Lung (tissue), 12 donors: ENCODE results near the gene SYT8. TPM values are rescaled to one million over a fixed set of nuclear protein-coding genes. Genes with fewer than 3 reads are reported as not detected.
A peak's percentile ranks its signal among the peaks of the same experiment; 100 is the strongest.

ENCODE experiments used
- ATAC-seq: fragments of 200-7000 bp; cut with Tn5 transposase; one replicate; pipeline ENCODE4 v1.9.1; 2020; ENCODE audit warnings: moderate number of reproducible peaks; ENCODE audit not compliant: insufficient read depth, low FRiP score
- DNase-seq, 3 donors: peaks; one replicate each; pipeline ENCODE4 v3.0.0-alpha.2; 2013 to 2017
- H3K27ac ChIP-seq, 2 donors: one replicate each; pipeline ENCODE4 v1.5.1; 2013; ENCODE audit warnings: mild to moderate bottlenecking in 2 of 2, moderate library complexity in 2 of 2, control low read depth in 1 of 2, inconsistent platforms in 1 of 2, low read depth in 1 of 2, low read length in 1 of 2
- H3K27me3 ChIP-seq, 3 donors: one replicate each; pipeline ENCODE4 v1.5.1; 2013; ENCODE audit warnings: low read length in 2 of 3; ENCODE audit not compliant: control insufficient read depth in 3 of 3, insufficient read depth in 3 of 3
- H3K36me3 ChIP-seq, 4 donors: one replicate each; pipeline ENCODE4 v1.5.1; 2013; ENCODE audit warnings: low read length in 4 of 4, mild to moderate bottlenecking in 1 of 4, moderate library complexity in 1 of 4; ENCODE audit not compliant: control insufficient read depth in 4 of 4, insufficient read depth in 4 of 4
- H3K4me1 ChIP-seq, 5 donors: one replicate each; pipeline ENCODE4 v1.5.1; 2013; ENCODE audit warnings: low read length in 5 of 5, mild to moderate bottlenecking in 2 of 5, moderate library complexity in 1 of 5; ENCODE audit not compliant: control insufficient read depth in 5 of 5, insufficient read depth in 5 of 5
- H3K4me3 ChIP-seq: one replicate; pipeline ENCODE4 v1.5.1; 2013; ENCODE audit warnings: mild to moderate bottlenecking, control low read depth, moderate library complexity
- H3K9ac ChIP-seq, 2 donors: one replicate each; pipeline ENCODE4 v1.5.1; 2013; ENCODE audit warnings: low read length in 2 of 2, control low read depth in 1 of 2; ENCODE audit not compliant: insufficient read depth in 1 of 2
- H3K9me3 ChIP-seq, 4 donors: one replicate each; pipeline ENCODE4 v1.5.1; 2013; ENCODE audit warnings: low read length in 3 of 4, mild to moderate bottlenecking in 1 of 4, moderate library complexity in 1 of 4; ENCODE audit not compliant: control insufficient read depth in 4 of 4, insufficient read depth in 3 of 4
- CTCF ChIP-seq: IDR thresholded peaks from 2 replicates; pipeline ENCODE4 v1.5.1; 2012; ENCODE audit warnings: mild to moderate bottlenecking; ENCODE audit errors: control extremely low read depth, extremely low read depth
- WGBS, 2 donors: extraction: QIAGEN DNeasy Blood & Tissue Kit; methylation state at CpG; one replicate each; pipeline ENCODE4 v1.1.7; 2013; 5-methylcytosine and 5-hydroxymethylcytosine counted together
- polyA plus RNA-seq, 2 donors: library from polyadenylated mRNA; stranded (reverse); fragments of 200-250 nt; gene quantifications; one replicate each; pipeline ENCODE4 v1.2.1, GENCODE V29; 2013
- total RNA-seq, 2 donors: library from RNA; depleted of rRNA in 1 of 2; stranded (reverse); fragments of >200 nt in 1 of 2; gene quantifications; one replicate each; pipeline ENCODE4 v1.2.1, GENCODE V29; 2014 to 2021
- donor health status: control.
- donor health status: control.
- donor health status: Bipolar disorder and iron deficiency.
- donor health status: healthy.
- donor health status: DM: yes; HTN: yes; CAD: no.

SYT8 gene
- total and polyA plus RNA-seq, 4 donors, result 2.7 to 40.6 (median 16.9) TPM

GRCh38 chr11:1851468-1852180 lies 16.8 kb downstream of the SYT8 start:
- no peak overlapping the region for H3K9ac ChIP-seq
- peaks cover 0 to 3% (median 0%) of the 10 kb centered on the region in 3 donors for H3K27me3 ChIP-seq
- no peak for ATAC-seq
- 90 to 91% methylated on average over 21 of the region's 21 CpGs for WGBS, 2 donors
- no peak overlapping the region for H3K4me3 ChIP-seq
- H3K4me1 ChIP-seq, result no peaks in the 10 kb centered on the region
- H3K27ac ChIP-seq, result peak overlapping the region in 1 of 2 donors; percentile 74
- no peaks in the 10 kb centered on the region for H3K9me3 ChIP-seq
- H3K36me3 ChIP-seq, result no peaks in the 10 kb centered on the region
- DNase-seq, result no peak
- TF ChIP-seq CTCF, result no peak

- Histone ChIP-seq H3K9me3 (no peaks in the 10 kb centered on the region), H3K9ac (no peak overlapping the region), H3K36me3 (peaks cover 0 to 1% (median 0%) of the 10 kb centered on the region in 4 donors), H3K4me3 (no peak overlapping the region), H3K27me3 (peaks cover 0 to 3% (median 0%) of the 10 kb centered on the region in 3 donors), H3K27ac (peak overlapping the region in 1 of 2 donors; percentile 44), H3K4me1 (no peaks in the 10 kb centered on the region)
- ATAC-seq, result no peak
- no peak for TF ChIP-seq CTCF
- DNase-seq, result no peak
- WGBS, 2 donors, result 70 to 83% methylated on average over 25 of the region's 25 CpGs
These were observed 17.6 kb downstream of the SYT8 start for GRCh38 chr11:1852271-1852876.

- Histone ChIP-seq H3K36me3 (peaks cover 0 to 1% (median 0%) of the 10 kb centered on the region in 4 donors), H3K4me1 (no peaks in the 10 kb centered on the region), H3K27ac (peak within 1 kb of the TSS in 1 of 2 donors; percentile 71), H3K9ac (no peak within 1 kb of the TSS), H3K4me3 (peak within 1 kb of the TSS; percentile 30), H3K27me3 (peaks cover 0 to 3% (median 0%) of the 10 kb centered on the region in 3 donors), H3K9me3 (no peaks in the 10 kb centered on the region)
- 24 to 56% methylated on average over 18 of the region's 18 CpGs for WGBS, 2 donors
- no peak for TF ChIP-seq CTCF
- peak; percentile 29 for ATAC-seq
- no peak for DNase-seq
These were observed 18.1 kb downstream of the SYT8 start, which contains the start of gene LSP1 for GRCh38 chr11:1852877-1853276. Gene LSP1 (plus strand): TSS chr11:1853084. CDS start chr11:1853145, 61 bp downstream.
